H1 (cell line): ENCODE measurements around the gene SPI1. TPM values are rescaled to one million over a fixed set of nuclear protein-coding genes. Genes with fewer than 3 reads are reported as not detected.

Experiments used
- RFX5 ChIP-seq: IDR thresholded peaks from 2 replicates; pipeline ENCODE4 v1.6.1; 2011; ENCODE audit warnings: low read depth, low read length, improper control_type of control experiment, borderline replicate concordance
- polyA plus RNA-seq, 7 experiments: library from polyadenylated mRNA; depleted of rRNA in 3 of 7; stranded (reverse) in 5 of 7; unstranded in 2 of 7; fragments of >200 nt in 5 of 7; fragments of 200-250 nt in 2 of 7; gene quantifications; 1 replicate in 5 of 7; 2 replicates in 1 of 7; 4 replicates in 1 of 7; pipeline versions ENCODE4 v1.2.1 to v1.2.3, GENCODE V29; 2011 to 2013; ENCODE audit warnings: missing spikeins in 2 of 7, mixed read lengths in 2 of 7
- total RNA-seq: library from RNA; stranded (reverse); fragmentation: NEBNext Ultra II Directional; extraction: Animal tissue kit (Norgen Biotek cat#: 25700); gene quantifications from 2 replicates; pipeline ENCODE4 v1.2.1, GENCODE V29; 2021
- TF ChIP-seq, protein P1 (sequence below), 3 experiments: IDR thresholded peaks; 1 replicate in 2 of 3; 2 replicates in 1 of 3; pipeline versions ENCODE4 v1.5.1 to v1.6.1; 2011; ENCODE audit warnings: low read length in 3 of 3, mild to moderate bottlenecking in 3 of 3, inconsistent platforms in 2 of 3, low read depth in 1 of 3, moderate library complexity in 1 of 3; ENCODE audit not compliant: insufficient read depth in 1 of 3; ENCODE audit errors: control extremely low read depth in 1 of 3

The SPI1 gene
- total and polyA plus RNA-seq, 2 of the 8 experiments (the other 6 are each of a cell fraction or from before 2014, with no cell fraction given): 0.12 TPM; not detected in 1

- no peak for TF ChIP-seq RFX5
- TF ChIP-seq, protein P1, sequence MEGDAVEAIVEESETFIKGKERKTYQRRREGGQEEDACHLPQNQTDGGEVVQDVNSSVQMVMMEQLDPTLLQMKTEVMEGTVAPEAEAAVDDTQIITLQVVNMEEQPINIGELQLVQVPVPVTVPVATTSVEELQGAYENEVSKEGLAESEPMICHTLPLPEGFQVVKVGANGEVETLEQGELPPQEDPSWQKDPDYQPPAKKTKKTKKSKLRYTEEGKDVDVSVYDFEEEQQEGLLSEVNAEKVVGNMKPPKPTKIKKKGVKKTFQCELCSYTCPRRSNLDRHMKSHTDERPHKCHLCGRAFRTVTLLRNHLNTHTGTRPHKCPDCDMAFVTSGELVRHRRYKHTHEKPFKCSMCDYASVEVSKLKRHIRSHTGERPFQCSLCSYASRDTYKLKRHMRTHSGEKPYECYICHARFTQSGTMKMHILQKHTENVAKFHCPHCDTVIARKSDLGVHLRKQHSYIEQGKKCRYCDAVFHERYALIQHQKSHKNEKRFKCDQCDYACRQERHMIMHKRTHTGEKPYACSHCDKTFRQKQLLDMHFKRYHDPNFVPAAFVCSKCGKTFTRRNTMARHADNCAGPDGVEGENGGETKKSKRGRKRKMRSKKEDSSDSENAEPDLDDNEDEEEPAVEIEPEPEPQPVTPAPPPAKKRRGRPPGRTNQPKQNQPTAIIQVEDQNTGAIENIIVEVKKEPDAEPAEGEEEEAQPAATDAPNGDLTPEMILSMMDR (IDR thresholded peaks at IDR 0.05; ENCODE audit: control extremely low read depth in 1 of 3, insufficient read depth in 1 of 3, low read depth in 1 of 3, low read length in 3 of 3): no peak
Measured at GRCh38 chr11:47353978-47354774, 24.2 kb downstream of the SPI1 start (continued).
